ENCODE results near the gene CUEDC1.

DNA sequence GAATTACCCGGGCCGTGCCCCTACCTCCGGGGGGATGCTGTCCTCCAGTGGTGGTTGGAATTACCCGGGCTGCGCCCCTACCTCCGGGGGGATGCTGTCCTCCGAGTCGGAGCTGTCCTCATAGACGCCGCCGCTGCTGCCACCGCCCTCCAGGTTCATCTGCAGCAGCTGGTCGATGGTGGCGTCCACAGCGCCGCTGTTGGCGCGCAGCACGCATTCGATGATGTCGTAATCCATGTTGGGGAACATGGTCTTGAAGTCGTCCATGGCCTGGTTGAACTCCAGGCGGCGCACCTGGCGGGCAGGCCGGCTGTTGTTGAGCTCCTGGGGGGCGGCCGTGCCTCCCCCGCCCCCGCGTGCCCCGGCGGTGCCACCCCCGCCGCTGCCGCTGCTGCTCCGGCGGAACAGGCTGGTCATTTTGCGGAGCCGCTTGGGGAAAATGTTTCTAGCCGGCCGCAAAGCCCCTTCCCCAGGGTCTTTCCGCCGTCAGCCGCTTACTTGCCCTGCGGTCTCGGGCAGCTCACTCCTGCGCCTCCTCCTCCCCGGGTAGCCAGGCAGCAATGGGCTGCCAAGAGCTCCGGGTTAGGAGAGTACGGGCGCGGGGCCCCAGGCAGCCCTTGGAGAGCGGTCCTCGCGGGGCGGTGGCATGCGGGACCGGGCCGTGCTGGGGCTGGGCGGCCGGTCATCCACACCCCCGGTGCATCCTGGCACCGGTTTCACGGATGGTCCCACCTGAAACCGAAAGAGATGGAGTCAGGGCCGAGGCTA, 69.9 kb downstream of the CUEDC1 start:
- TF ChIP-seq POLR2AphosphoS5 (IDR thresholded peaks at IDR 0.05; ENCODE audit: low read depth, low read length): no peak
- TF ChIP-seq POLR2A (IDR thresholded peaks at IDR 0.05; ENCODE audit: low read depth, low read length): no peak
- TF ChIP-seq TAF1 (IDR thresholded peaks at IDR 0.05; ENCODE audit: low read depth, low read length): no peak
- no peak for TF ChIP-seq POU2F2 (IDR thresholded peaks at IDR 0.05; ENCODE audit: low read depth, low read length)
